CD4-positive, alpha-beta memory T cell (primary cell): ENCODE results near the gene VPS39. TPM values are rescaled to one million over a fixed set of nuclear protein-coding genes. Genes with fewer than 3 reads are reported as not detected.

Experiments
- CTCF ChIA-PET: fragments of 350-600 bp; sonication (Branson Sonifier 250); formaldehyde crosslinking; loops from one replicate; lab custom pipeline; 2021; ENCODE audit warnings: inconsistent platforms; ENCODE audit not compliant: partially characterized antibody; lab: Charles Lee
- POLR2A ChIA-PET: fragments of 350-600 bp; sonication (Branson Sonifier 250); formaldehyde crosslinking; loops from one replicate; lab custom pipeline; 2021; ENCODE audit not compliant: partially characterized antibody; lab: Charles Lee
- DNase-seq, 5 donors: peaks; one replicate each; pipeline versions ENCODE4 v3.0.0 to v3.0.0-alpha.2; 2020 to 2022; ENCODE audit warnings: mixed read lengths in 1 of 5
- H3K27ac ChIP-seq: one replicate; pipeline ENCODE4 v1.7.0; 2013; ENCODE audit warnings: low read depth, low read length
- H3K27me3 ChIP-seq: 2 replicates; pipeline ENCODE4 v1.7.0; 2013; ENCODE audit warnings: mild to moderate bottlenecking, low read length, moderate library complexity; ENCODE audit not compliant: insufficient read depth
- H3K36me3 ChIP-seq: 2 replicates; pipeline ENCODE4 v1.7.0; 2013; ENCODE audit warnings: mild to moderate bottlenecking, low read length, moderate library complexity; ENCODE audit not compliant: insufficient read depth
- H3K4me1 ChIP-seq: 2 replicates; pipeline ENCODE4 v1.7.0; 2013; ENCODE audit warnings: mild to moderate bottlenecking, low read length, moderate library complexity; ENCODE audit not compliant: insufficient read depth
- H3K4me3 ChIP-seq, 2 donors: one replicate each; pipeline ENCODE4 v1.7.0; 2013; ENCODE audit warnings: low read length in 2 of 2, mild to moderate bottlenecking in 1 of 2
- H3K9me3 ChIP-seq, 2 donors: one replicate each; pipeline ENCODE4 v1.7.0; 2013; ENCODE audit warnings: low read length in 2 of 2, control low read depth in 1 of 2; ENCODE audit not compliant: control insufficient read depth in 1 of 2
- H3K27ac Mint-ChIP-seq, 7 donors: one replicate each; pipeline ENCODE4 v1.8.0; 2020 to 2021; ENCODE audit warnings: mixed read lengths in 7 of 7, mild to moderate bottlenecking in 6 of 7, inconsistent platforms in 3 of 7, moderate library complexity in 3 of 7
- H3K27me3 Mint-ChIP-seq, 2 donors: one replicate each; pipeline ENCODE4 v1.8.0; 2020 to 2021; ENCODE audit warnings: mixed read lengths in 2 of 2
- H3K36me3 Mint-ChIP-seq, 2 donors: one replicate each; pipeline ENCODE4 v1.8.0; 2020 to 2021; ENCODE audit warnings: mixed read lengths in 2 of 2, inconsistent platforms in 1 of 2, mild to moderate bottlenecking in 1 of 2
- H3K4me1 Mint-ChIP-seq, 4 donors: one replicate each; pipeline ENCODE4 v1.8.0; 2020 to 2021; ENCODE audit warnings: mixed read lengths in 4 of 4, mild to moderate bottlenecking in 1 of 4
- H3K4me3 Mint-ChIP-seq, 8 donors: one replicate each; pipeline ENCODE4 v1.8.0; 2020 to 2021; ENCODE audit warnings: mixed read lengths in 8 of 8, mild to moderate bottlenecking in 7 of 8, moderate library complexity in 6 of 8, inconsistent platforms in 3 of 8
- H3K9me3 Mint-ChIP-seq, 8 donors: one replicate each; pipeline ENCODE4 v1.8.0; 2020 to 2021; ENCODE audit warnings: mixed read lengths in 8 of 8, mild to moderate bottlenecking in 5 of 8, inconsistent platforms in 3 of 8, moderate library complexity in 1 of 8
- intact Hi-C: fragments of 100-400 bp; cut with micrococcal nuclease; formaldehyde crosslinking; loops from one replicate; pipeline ENCODE4 v1.15.1; 2023
- microRNA-seq: library from miRNA; unstranded; fragments of <30 nt; microRNA quantifications from one replicate; pipeline ENCODE4 v1.2.0, GENCODE V29; 2021; ENCODE audit warnings: borderline replicate concordance, borderline number of aligned reads, borderline microRNAs expressed, mixed read lengths
- polyA plus RNA-seq, 2 donors: library from polyadenylated mRNA; unstranded; fragments of 300-500 nt; fragmentation: Illumina TruSeq; gene quantifications; one replicate each; pipeline ENCODE4 v1.2.3, GENCODE V29; 2021
- total RNA-seq, 2 experiments: library from RNA; stranded (reverse); gene quantifications; one replicate each; pipeline ENCODE4 v1.2.3, GENCODE V29; 2021

The VPS39 gene
- total and polyA plus RNA-seq, 4 experiments from 2014 or later = 21.2 to 120 (median 76.3) TPM

DNA sequence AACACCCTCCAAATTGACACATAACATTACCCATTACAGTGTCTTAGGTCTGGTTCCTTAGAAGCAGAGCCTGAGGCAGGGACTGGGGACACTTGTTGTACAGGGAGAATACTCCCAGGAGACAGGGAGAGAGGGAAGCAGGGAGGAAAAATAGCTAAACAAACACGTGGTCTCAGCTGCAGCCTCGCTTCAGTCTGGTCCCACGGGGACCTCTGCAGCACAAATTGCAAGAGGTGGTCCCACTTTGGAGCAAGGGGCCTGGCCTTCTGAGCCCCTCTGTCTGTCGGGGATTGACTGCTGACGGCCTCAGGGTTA is 88.7 kb downstream of the VPS39 start:
- Histone ChIP-seq H3K4me1 (no peaks in the 10 kb centered on the region), H3K27me3 (no peaks in the 10 kb centered on the region), H3K4me3 (no peak overlapping the region), H3K36me3 (no peaks in the 10 kb centered on the region), H3K9me3 (no peaks in the 10 kb centered on the region), H3K27ac (no peak overlapping the region)
- POLR2A ChIA-PET = no interaction called here
- intact Hi-C loops = no loop called here
- DNase-seq = no peak
- CTCF ChIA-PET = interaction anchor here (2.8 kb wide), 1 partner anchor 11 kb away, joined by 9 read pairs; no protein-coding TSS in a partner anchor
- Mint-ChIP-seq H3K9me3 (peaks cover 0 to 7% (median 0%) of the 10 kb centered on the region in 8 donors), H3K36me3 (no peaks in the 10 kb centered on the region), H3K4me3 (no peak overlapping the region), H3K4me1 (peaks cover 2 to 9% (median 5%) of the 10 kb centered on the region in 4 donors), H3K27me3 (peaks cover 0 to 2% of the 10 kb centered on the region in 2 donors), H3K27ac (no peak overlapping the region)

DNA sequence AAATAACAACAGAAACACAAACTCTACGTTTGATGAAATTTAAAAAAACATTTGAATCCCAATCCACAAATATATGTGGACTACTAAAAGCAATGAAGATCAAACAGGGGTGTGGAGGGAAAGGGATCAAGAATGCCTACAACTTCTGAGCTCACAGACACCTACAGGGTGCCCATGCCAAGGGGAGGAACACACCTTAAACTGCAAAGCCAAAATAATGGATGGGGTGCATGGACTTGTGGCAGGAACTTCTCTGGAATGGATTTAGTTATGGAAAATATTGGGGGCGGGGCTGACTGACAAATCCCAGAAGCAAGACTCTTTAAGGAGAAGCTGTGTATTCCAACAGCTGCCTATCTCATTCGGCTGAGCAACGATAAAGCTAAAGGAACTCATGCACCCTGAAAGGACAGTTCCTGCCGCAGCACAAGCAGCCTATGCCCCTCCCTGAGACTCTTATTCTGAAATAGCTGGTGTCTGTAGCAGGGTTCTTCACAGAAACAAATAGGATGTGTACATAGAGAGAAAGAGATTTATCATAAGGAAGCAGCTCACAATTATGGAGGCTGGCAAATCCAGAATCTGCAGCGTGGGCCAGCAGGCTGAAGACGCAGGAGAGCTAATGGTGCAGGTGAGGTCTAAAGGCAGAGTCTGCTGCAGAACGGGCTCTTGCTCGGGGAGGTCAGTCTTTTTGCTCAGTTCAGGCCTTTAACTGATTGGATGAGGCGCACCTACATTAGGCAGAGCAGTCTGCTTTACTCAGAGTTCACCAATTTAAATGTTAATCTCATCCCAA is 89.3 kb downstream of the VPS39 start:
- ChIA-PET POLR2A (no interaction called here), CTCF (no interaction called here)
- peak overlapping the region in 2 of 8 donors; percentile 23 to 61 for H3K4me3 Mint-ChIP-seq
- peaks cover 0 to 7% (median 0%) of the 10 kb centered on the region in 8 donors for H3K9me3 Mint-ChIP-seq
- intact Hi-C loops = no loop called here
- Histone ChIP-seq H3K4me3 (no peak overlapping the region), H3K27me3 (no peaks in the 10 kb centered on the region), H3K27ac (no peak overlapping the region), H3K9me3 (no peaks in the 10 kb centered on the region), H3K36me3 (no peaks in the 10 kb centered on the region), H3K4me1 (no peaks in the 10 kb centered on the region)
- H3K27me3 Mint-ChIP-seq = peaks cover 0 to 3% of the 10 kb centered on the region in 2 donors
- H3K36me3 Mint-ChIP-seq = no peaks in the 10 kb centered on the region
- DNase-seq = no peak
- H3K4me1 Mint-ChIP-seq = peaks cover 2 to 9% (median 5%) of the 10 kb centered on the region in 4 donors
- no peak overlapping the region for H3K27ac Mint-ChIP-seq

DNA sequence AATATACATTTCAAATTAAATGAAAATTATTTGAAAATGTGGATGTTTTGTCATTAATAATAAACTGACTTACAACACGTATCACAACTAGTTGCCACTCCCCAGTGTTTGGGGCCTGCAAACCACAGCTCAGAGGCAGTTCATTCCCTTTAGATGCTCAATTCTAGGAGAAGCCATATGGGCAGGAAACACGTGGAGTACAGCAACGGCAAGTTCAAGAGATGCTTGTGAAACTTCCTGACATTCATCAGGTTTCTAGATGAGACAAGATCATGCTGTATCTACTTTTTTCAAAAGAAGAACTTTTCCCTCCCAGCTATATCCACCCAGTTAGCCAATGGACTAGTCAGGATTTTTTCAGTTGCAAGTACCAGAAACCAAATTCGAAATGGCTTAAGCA is 96.2 kb downstream of the VPS39 start:
- Mint-ChIP-seq H3K36me3 (peaks cover 0 to 3% of the 10 kb centered on the region in 2 donors), H3K27ac (no peak overlapping the region), H3K4me3 (no peak overlapping the region), H3K9me3 (peaks cover 0 to 12% (median 4%) of the 10 kb centered on the region in 8 donors), H3K4me1 (peaks cover 6 to 14% (median 7%) of the 10 kb centered on the region in 4 donors), H3K27me3 (peaks cover 13 to 14% of the 10 kb centered on the region in 2 donors)
- POLR2A ChIA-PET = no interaction called here
- H3K9me3 ChIP-seq = no peaks in the 10 kb centered on the region
- H3K36me3 ChIP-seq = no peaks in the 10 kb centered on the region
- H3K4me3 ChIP-seq = no peak overlapping the region
- CTCF ChIA-PET = interaction anchor here (1.3 kb wide), 1 partner anchor 123 kb away, joined by 4 read pairs; no protein-coding TSS in a partner anchor
- intact Hi-C loops = no loop called here
- peaks cover 6% of the 10 kb centered on the region for H3K4me1 ChIP-seq
- no peak overlapping the region for H3K27ac ChIP-seq
- DNase-seq = no peak
- H3K27me3 ChIP-seq = no peaks in the 10 kb centered on the region

DNA sequence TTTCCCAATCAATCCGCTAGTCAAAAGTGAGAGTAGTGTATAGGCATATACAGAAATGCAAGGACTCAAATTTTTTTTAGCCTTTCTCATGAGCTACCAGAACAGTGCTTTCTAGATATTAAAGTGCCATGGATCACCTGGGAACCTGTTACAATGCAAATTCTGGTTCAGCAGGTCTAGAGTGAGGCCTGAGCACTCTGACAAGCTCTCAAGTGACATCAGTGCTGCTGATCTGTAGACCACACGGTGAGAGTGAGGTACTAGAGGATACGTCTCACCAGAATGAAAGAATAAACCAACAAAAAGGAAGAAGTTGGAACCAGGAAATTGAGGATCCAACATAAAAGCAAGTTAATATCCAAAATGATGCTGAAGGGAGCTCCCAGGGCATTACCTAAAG is 97.7 kb downstream of the VPS39 start:
- no peak overlapping the region for H3K27ac Mint-ChIP-seq
- CTCF ChIA-PET = interaction anchor here (0.8 to 1.0 kb wide), 3 partner anchors 13 to 39 kb away, joined by 3 read pairs; no protein-coding TSS in a partner anchor
- no peak overlapping the region for H3K27ac ChIP-seq
- no peaks in the 10 kb centered on the region for H3K36me3 ChIP-seq
- peaks cover 0 to 6% (median 4%) of the 10 kb centered on the region in 8 donors for H3K9me3 Mint-ChIP-seq
- peaks cover 13 to 19% of the 10 kb centered on the region in 2 donors for H3K27me3 Mint-ChIP-seq
- no peak overlapping the region for H3K4me3 Mint-ChIP-seq
- POLR2A ChIA-PET = no interaction called here
- H3K36me3 Mint-ChIP-seq = peaks cover 0 to 3% of the 10 kb centered on the region in 2 donors
- H3K4me3 ChIP-seq = no peak overlapping the region
- no peaks in the 10 kb centered on the region for H3K9me3 ChIP-seq
- no peak for DNase-seq
- no peaks in the 10 kb centered on the region for H3K27me3 ChIP-seq
- intact Hi-C loops = no loop called here
- H3K4me1 ChIP-seq = peaks cover 6% of the 10 kb centered on the region
- H3K4me1 Mint-ChIP-seq = peaks cover 6 to 14% (median 7%) of the 10 kb centered on the region in 4 donors

DNA sequence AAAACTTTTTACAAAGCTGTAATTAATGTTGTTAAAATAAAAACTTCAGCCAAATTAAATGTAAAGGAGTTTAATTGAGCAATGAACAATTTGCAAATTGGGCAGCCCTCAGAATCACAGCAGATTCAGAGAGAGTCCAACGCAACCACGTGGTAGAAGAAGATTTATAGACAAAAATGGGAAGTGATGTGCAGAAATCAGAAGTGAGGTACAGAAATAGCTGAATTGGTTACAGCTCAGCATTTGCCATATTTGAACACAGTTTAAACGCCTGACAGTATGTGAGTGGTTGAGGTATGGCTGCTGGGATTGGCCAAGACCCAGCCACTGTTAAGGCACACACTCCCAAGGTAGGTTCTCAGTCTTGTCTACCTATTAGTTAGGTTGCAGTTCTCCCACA is 99.3 kb downstream of the VPS39 start:
- no peaks in the 10 kb centered on the region for H3K36me3 ChIP-seq
- intact Hi-C loops = no loop called here
- no peaks in the 10 kb centered on the region for H3K27me3 ChIP-seq
- H3K4me1 ChIP-seq = peaks cover 6% of the 10 kb centered on the region
- no peak overlapping the region for H3K4me3 ChIP-seq
- Mint-ChIP-seq H3K4me1 (peaks cover 6 to 14% (median 7%) of the 10 kb centered on the region in 4 donors), H3K27me3 (peaks cover 10 to 22% of the 10 kb centered on the region in 2 donors), H3K4me3 (no peak overlapping the region), H3K36me3 (peaks cover 0 to 3% of the 10 kb centered on the region in 2 donors), H3K9me3 (peaks cover 0 to 6% (median 4%) of the 10 kb centered on the region in 8 donors), H3K27ac (no peak overlapping the region)
- no peak for DNase-seq
- CTCF ChIA-PET = no interaction called here
- POLR2A ChIA-PET = no interaction called here
- H3K9me3 ChIP-seq = no peaks in the 10 kb centered on the region
- H3K27ac ChIP-seq = no peak overlapping the region

Small RNAs within 50 kb of the gene (microRNA-seq; reads per million reads assigned to microRNA genes)
- 96.0 reads per million, percentile 69 among the genes with 10 or more reads in this experiment for gene MIR627

Other genes with a start within 250 kb of the VPS39 start
- 10 to 100 TPM; 15.2 to 15.6 TPM for gene EHD4, start 235.7 kb downstream of the VPS39 start, total RNA-seq
- gene EHD4, start 235.7 kb downstream of the VPS39 start, polyA plus RNA-seq = 10 to 100 TPM; 13.9 to 16.4 TPM
- not detected for gene PLA2G4E, start 187.3 kb downstream of the VPS39 start, total RNA-seq
- gene PLA2G4E, start 187.3 kb downstream of the VPS39 start, polyA plus RNA-seq = not detected
- not detected for gene PLA2G4D, start 113.7 kb downstream of the VPS39 start, total RNA-seq
- gene PLA2G4D, start 113.7 kb downstream of the VPS39 start, polyA plus RNA-seq = not detected
- gene PLA2G4F, start 51.7 kb downstream of the VPS39 start, total RNA-seq = not detected
- not detected for gene PLA2G4F, start 51.7 kb downstream of the VPS39 start, polyA plus RNA-seq
- 10 to 100 TPM; 61.7 to 63.4 TPM for gene GANC, start 64.9 kb upstream of the VPS39 start, total RNA-seq
- 10 to 100 TPM in 1 of 2 donors, 1 to 10 TPM in 1; 8.9 to 15.4 TPM for gene GANC, start 64.9 kb upstream of the VPS39 start, polyA plus RNA-seq
- 10 to 100 TPM; 49.9 to 56.6 TPM for gene TMEM87A, start 65.1 kb upstream of the VPS39 start, total RNA-seq
- gene TMEM87A, start 65.1 kb upstream of the VPS39 start, polyA plus RNA-seq = 10 to 100 TPM; 60.7 to 98.0 TPM
- 10 to 100 TPM; 20.1 to 25.0 TPM for gene CAPN3, start 151.2 kb upstream of the VPS39 start, total RNA-seq
- 1 to 10 TPM; 1.0 to 1.2 TPM for gene CAPN3, start 151.2 kb upstream of the VPS39 start, polyA plus RNA-seq